SHP77 treated with DMSO at 0.1 percent for 48 hours (cell line): ENCODE measurements around the gene IGSF23.
A peak's percentile ranks its signal among the peaks of the same experiment; 100 is the strongest.

Source experiments
- DNase-seq: peaks from one replicate; lab custom pipeline; 2025; lab: John Stamatoyannopoulos, UW

Gene IGSF23

GRCh38 chr19:44641501-44642265, 28.3 kb downstream of the IGSF23 start:
- no peak for DNase-seq

- no peak for DNase-seq
Observed at GRCh38 chr19:44642377-44642776, 29.0 kb downstream of the IGSF23 start.

GRCh38 chr19:44643605-44644401, 30.4 kb downstream of the IGSF23 start, which contains the start of gene PVR:
Gene PVR (plus strand): TSS chr19:44643910. CDS start chr19:44644097, 187 bp downstream.
- DNase-seq: peak; percentile 28

- peak; percentile 16 for DNase-seq
Observed at GRCh38 chr19:44644402-44645016, 31.1 kb downstream of the IGSF23 start.

- no peak for DNase-seq
Observed at GRCh38 chr19:44645407-44646048, 32.2 kb downstream of the IGSF23 start.

- DNase-seq: no peak
Observed at GRCh38 chr19:44646049-44646416, 32.7 kb downstream of the IGSF23 start.

GRCh38 chr19:44647144-44647543, 33.8 kb downstream of the IGSF23 start:
- no peak for DNase-seq

- DNase-seq: no peak
Observed at GRCh38 chr19:44648631-44649251, 35.4 kb downstream of the IGSF23 start.

- no peak for DNase-seq
Observed at GRCh38 chr19:44649578-44650145, 36.3 kb downstream of the IGSF23 start.

- DNase-seq: no peak
Observed at GRCh38 chr19:44653343-44653742, 40.0 kb downstream of the IGSF23 start.

- no peak for DNase-seq
Observed at GRCh38 chr19:44653977-44654774, 40.8 kb downstream of the IGSF23 start.

GRCh38 chr19:44657211-44657921, 44.0 kb downstream of the IGSF23 start:
- DNase-seq: no peak

GRCh38 chr19:44658069-44658733, 44.8 kb downstream of the IGSF23 start:
- DNase-seq: no peak

GRCh38 chr19:44660081-44660480, 46.7 kb downstream of the IGSF23 start:
- DNase-seq: no peak

- DNase-seq: no peak
Observed at GRCh38 chr19:44661205-44661604, 47.8 kb downstream of the IGSF23 start.

GRCh38 chr19:44661904-44662303, 48.5 kb downstream of the IGSF23 start:
- DNase-seq: no peak

- DNase-seq: no peak
Observed at GRCh38 chr19:44662691-44663385, 49.5 kb downstream of the IGSF23 start.

- DNase-seq: no peak
Observed at GRCh38 chr19:44663996-44664395, 50.6 kb downstream of the IGSF23 start.

- DNase-seq: no peak
Observed at GRCh38 chr19:44664976-44665375, 51.6 kb downstream of the IGSF23 start.
